Sigmoid colon (tissue), 4 donors: ENCODE measurements around the gene COL23A1.

ENCODE experiments used
- POLR2A ChIP-seq, 2 donors: fragments of 450-650 bp; IDR thresholded peaks; one replicate each; pipeline ENCODE4 v1.6.1; 2016; ENCODE audit warnings: antibody characterized with exemption in 2 of 2, mild to moderate bottlenecking in 2 of 2, moderate library complexity in 2 of 2
- POLR2AphosphoS5 ChIP-seq, 4 donors: sonication (generic); formaldehyde crosslinking; IDR thresholded peaks; one replicate each; pipeline ENCODE4 v1.6.1; 2017; ENCODE audit warnings: antibody characterized with exemption in 4 of 4
- TF ChIP-seq, protein P1 (sequence below), 4 experiments: fragments of 450-650 bp in 3 of 4; fragments of 200-600 bp in 1 of 4; IDR thresholded peaks; one replicate each; pipeline ENCODE4 v1.5.1; 2016 to 2019; ENCODE audit warnings: antibody characterized with exemption in 4 of 4, mild to moderate bottlenecking in 3 of 4, moderate library complexity in 2 of 4

- TF ChIP-seq POLR2AphosphoS5 (IDR thresholded peaks at IDR 0.05) (no peak), POLR2A (IDR thresholded peaks at IDR 0.05) (no peak)
- TF ChIP-seq, protein P1, sequence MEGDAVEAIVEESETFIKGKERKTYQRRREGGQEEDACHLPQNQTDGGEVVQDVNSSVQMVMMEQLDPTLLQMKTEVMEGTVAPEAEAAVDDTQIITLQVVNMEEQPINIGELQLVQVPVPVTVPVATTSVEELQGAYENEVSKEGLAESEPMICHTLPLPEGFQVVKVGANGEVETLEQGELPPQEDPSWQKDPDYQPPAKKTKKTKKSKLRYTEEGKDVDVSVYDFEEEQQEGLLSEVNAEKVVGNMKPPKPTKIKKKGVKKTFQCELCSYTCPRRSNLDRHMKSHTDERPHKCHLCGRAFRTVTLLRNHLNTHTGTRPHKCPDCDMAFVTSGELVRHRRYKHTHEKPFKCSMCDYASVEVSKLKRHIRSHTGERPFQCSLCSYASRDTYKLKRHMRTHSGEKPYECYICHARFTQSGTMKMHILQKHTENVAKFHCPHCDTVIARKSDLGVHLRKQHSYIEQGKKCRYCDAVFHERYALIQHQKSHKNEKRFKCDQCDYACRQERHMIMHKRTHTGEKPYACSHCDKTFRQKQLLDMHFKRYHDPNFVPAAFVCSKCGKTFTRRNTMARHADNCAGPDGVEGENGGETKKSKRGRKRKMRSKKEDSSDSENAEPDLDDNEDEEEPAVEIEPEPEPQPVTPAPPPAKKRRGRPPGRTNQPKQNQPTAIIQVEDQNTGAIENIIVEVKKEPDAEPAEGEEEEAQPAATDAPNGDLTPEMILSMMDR (IDR thresholded peaks at IDR 0.05) = no peak
These were observed 205.2 kb downstream of the COL23A1 start for GRCh38 chr5:178384816-178385495.
